B cell (primary cell): ENCODE results near the gene RASGRP3.

Experiments used
- EZH2 ChIP-seq: IDR thresholded peaks from 2 replicates; pipeline ENCODE4 v1.6.1; 2012; ENCODE audit warnings: borderline replicate concordance, low read depth, mild to moderate bottlenecking, moderate library complexity, low read length; ENCODE audit not compliant: insufficient read depth, poor library complexity, severe bottlenecking
- TF ChIP-seq, protein P1 (sequence below): fragments of 200-600 bp; IDR thresholded peaks from one replicate; pipeline ENCODE4 v1.8.0; 2022; ENCODE audit warnings: antibody characterized with exemption, mild to moderate bottlenecking

GRCh38 chr2:33503002-33503401, 26.6 kb downstream of the RASGRP3 start:
- TF ChIP-seq, protein P1, sequence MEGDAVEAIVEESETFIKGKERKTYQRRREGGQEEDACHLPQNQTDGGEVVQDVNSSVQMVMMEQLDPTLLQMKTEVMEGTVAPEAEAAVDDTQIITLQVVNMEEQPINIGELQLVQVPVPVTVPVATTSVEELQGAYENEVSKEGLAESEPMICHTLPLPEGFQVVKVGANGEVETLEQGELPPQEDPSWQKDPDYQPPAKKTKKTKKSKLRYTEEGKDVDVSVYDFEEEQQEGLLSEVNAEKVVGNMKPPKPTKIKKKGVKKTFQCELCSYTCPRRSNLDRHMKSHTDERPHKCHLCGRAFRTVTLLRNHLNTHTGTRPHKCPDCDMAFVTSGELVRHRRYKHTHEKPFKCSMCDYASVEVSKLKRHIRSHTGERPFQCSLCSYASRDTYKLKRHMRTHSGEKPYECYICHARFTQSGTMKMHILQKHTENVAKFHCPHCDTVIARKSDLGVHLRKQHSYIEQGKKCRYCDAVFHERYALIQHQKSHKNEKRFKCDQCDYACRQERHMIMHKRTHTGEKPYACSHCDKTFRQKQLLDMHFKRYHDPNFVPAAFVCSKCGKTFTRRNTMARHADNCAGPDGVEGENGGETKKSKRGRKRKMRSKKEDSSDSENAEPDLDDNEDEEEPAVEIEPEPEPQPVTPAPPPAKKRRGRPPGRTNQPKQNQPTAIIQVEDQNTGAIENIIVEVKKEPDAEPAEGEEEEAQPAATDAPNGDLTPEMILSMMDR, result no peak
- no peak for TF ChIP-seq EZH2
